ENCODE measurements around the gene ICAM4. TPM values are rescaled to one million over a fixed set of nuclear protein-coding genes. Genes with fewer than 3 reads are reported as not detected.

ICAM4 gene
- total and polyA plus RNA-seq, 9 of the 15 experiments (the other 6 are each of a cell fraction or from before 2014, with no cell fraction given): 14.1 to 86.1 (median 29.6) TPM

GRCh38 chr19:10288662-10289166 is 2.0 kb downstream of the ICAM4 start (continued):
- TF ChIP-seq RCOR1 (IDR thresholded peaks at IDR 0.05; ENCODE audit: borderline replicate concordance in 1 of 2, low read depth in 2 of 2, low read length in 2 of 2) (peak in 1 of 2 experiments; percentile 4; a peak in 2 of 4 replicates), ZNF239 (CRISPR knock-in tag; IDR thresholded peaks at IDR 0.05) (no peak), RBM15 (IDR thresholded peaks at IDR 0.05; ENCODE audit: insufficient read depth, low read length) (no peak), ASH1L (IDR thresholded peaks at IDR 0.05; ENCODE audit: borderline replicate concordance, low read depth, partially characterized antibody) (peak; percentile 39), MECOM (CRISPR knock-in tag; IDR thresholded peaks at IDR 0.05) (no peak), ELF1 (tag; IDR thresholded peaks at IDR 0.05) (peak; percentile 32; the same call in 1 of the 2 replicates), ZNF589 (CRISPR knock-in tag; IDR thresholded peaks at IDR 0.05; ENCODE audit: low read depth) (0 out of 2 replicates have a peak, but pooled peaks have one; percentile 50), TGIF2 (CRISPR knock-in tag; IDR thresholded peaks at IDR 0.05) (no peak), RB1 (IDR thresholded peaks at IDR 0.05; ENCODE audit: low read depth) (no peak; the same call in 1 of the 2 replicates), ZNF217 (CRISPR knock-in tag; IDR thresholded peaks at IDR 0.05) (no peak), TFAM (CRISPR knock-in tag; conservative IDR thresholded peaks at IDR 0.05) (no peak), COPS2 (conservative IDR thresholded peaks at IDR 0.05) (no peak), SLC30A9 (CRISPR knock-in tag; IDR thresholded peaks at IDR 0.05) (no peak), JUNB (CRISPR knock-in tag; conservative IDR thresholded peaks at IDR 0.05) (no peak), RBBP5 (IDR thresholded peaks at IDR 0.05; ENCODE audit: borderline replicate concordance, insufficient read depth, low read length, poor library complexity, severe bottlenecking) (peak; percentile 63), CCAR2 (IDR thresholded peaks at IDR 0.05; ENCODE audit: low read depth, low read length) (no peak), CEBPG (CRISPR knock-in tag; IDR thresholded peaks at IDR 0.05) (no peak), CEBPG (tag; conservative IDR thresholded peaks at IDR 0.05 in 1 of 2, IDR thresholded peaks at IDR 0.05 in 1 of 2) (no peak), LCOR (CRISPR knock-in tag; IDR thresholded peaks at IDR 0.05) (0 out of 2 replicates have a peak, but pooled peaks have one; percentile 5), MCM5 (IDR thresholded peaks at IDR 0.05; ENCODE audit: low read depth) (no peak), GATAD2B (IDR thresholded peaks at IDR 0.05; ENCODE audit: borderline replicate concordance) (no peak), IFI16 (CRISPR knock-in tag; IDR thresholded peaks at IDR 0.05) (no peak), NFIX (CRISPR knock-in tag; IDR thresholded peaks at IDR 0.05; ENCODE audit: low read depth) (no peak)
- TF ChIP-seq, protein P1, sequence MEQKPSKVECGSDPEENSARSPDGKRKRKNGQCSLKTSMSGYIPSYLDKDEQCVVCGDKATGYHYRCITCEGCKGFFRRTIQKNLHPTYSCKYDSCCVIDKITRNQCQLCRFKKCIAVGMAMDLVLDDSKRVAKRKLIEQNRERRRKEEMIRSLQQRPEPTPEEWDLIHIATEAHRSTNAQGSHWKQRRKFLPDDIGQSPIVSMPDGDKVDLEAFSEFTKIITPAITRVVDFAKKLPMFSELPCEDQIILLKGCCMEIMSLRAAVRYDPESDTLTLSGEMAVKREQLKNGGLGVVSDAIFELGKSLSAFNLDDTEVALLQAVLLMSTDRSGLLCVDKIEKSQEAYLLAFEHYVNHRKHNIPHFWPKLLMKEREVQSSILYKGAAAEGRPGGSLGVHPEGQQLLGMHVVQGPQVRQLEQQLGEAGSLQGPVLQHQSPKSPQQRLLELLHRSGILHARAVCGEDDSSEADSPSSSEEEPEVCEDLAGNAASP (IDR thresholded peaks at IDR 0.05): no peak
- TF ChIP-seq, protein P2, sequence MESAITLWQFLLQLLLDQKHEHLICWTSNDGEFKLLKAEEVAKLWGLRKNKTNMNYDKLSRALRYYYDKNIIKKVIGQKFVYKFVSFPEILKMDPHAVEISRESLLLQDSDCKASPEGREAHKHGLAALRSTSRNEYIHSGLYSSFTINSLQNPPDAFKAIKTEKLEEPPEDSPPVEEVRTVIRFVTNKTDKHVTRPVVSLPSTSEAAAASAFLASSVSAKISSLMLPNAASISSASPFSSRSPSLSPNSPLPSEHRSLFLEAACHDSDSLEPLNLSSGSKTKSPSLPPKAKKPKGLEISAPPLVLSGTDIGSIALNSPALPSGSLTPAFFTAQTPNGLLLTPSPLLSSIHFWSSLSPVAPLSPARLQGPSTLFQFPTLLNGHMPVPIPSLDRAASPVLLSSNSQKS (CRISPR knock-in tag; IDR thresholded peaks at IDR 0.05): no peak
- TF ChIP-seq, protein P3, sequence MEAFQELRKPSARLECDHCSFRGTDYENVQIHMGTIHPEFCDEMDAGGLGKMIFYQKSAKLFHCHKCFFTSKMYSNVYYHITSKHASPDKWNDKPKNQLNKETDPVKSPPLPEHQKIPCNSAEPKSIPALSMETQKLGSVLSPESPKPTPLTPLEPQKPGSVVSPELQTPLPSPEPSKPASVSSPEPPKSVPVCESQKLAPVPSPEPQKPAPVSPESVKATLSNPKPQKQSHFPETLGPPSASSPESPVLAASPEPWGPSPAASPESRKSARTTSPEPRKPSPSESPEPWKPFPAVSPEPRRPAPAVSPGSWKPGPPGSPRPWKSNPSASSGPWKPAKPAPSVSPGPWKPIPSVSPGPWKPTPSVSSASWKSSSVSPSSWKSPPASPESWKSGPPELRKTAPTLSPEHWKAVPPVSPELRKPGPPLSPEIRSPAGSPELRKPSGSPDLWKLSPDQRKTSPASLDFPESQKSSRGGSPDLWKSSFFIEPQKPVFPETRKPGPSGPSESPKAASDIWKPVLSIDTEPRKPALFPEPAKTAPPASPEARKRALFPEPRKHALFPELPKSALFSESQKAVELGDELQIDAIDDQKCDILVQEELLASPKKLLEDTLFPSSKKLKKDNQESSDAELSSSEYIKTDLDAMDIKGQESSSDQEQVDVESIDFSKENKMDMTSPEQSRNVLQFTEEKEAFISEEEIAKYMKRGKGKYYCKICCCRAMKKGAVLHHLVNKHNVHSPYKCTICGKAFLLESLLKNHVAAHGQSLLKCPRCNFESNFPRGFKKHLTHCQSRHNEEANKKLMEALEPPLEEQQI (IDR thresholded peaks at IDR 0.05): no peak
